H1 (cell line): ENCODE measurements around the gene CRKL. TPM values are rescaled to one million over a fixed set of nuclear protein-coding genes. Genes with fewer than 3 reads are reported as not detected.

Experiments used
- BCL11A ChIP-seq, 2 experiments: IDR thresholded peaks; one replicate each; pipeline ENCODE4 v1.6.1; 2011; ENCODE audit warnings: low read depth in 2 of 2, low read length in 2 of 2, mild to moderate bottlenecking in 2 of 2
- CHD2 ChIP-seq: IDR thresholded peaks from 2 replicates; pipeline ENCODE4 v1.6.1; 2012; ENCODE audit warnings: low read length, improper control_type of control experiment
- FOSL1 ChIP-seq: IDR thresholded peaks from 2 replicates; pipeline ENCODE4 v1.6.1; 2011; ENCODE audit warnings: mild to moderate bottlenecking, low read depth, low read length, moderate library complexity; ENCODE audit not compliant: insufficient read depth
- NANOG ChIP-seq: IDR thresholded peaks from 2 replicates; pipeline ENCODE4 v1.6.1; 2011; ENCODE audit warnings: low read length, low read depth, mild to moderate bottlenecking, inconsistent platforms; ENCODE audit not compliant: insufficient read depth, poor library complexity, severe bottlenecking
- RBBP5 ChIP-seq: IDR thresholded peaks from 2 replicates; pipeline ENCODE4 v1.7.1; 2012; ENCODE audit warnings: low read depth, mild to moderate bottlenecking, inconsistent platforms, low read length, moderate library complexity, borderline replicate concordance
- SP1 ChIP-seq: IDR thresholded peaks from 2 replicates; pipeline ENCODE4 v1.6.1; 2011; ENCODE audit warnings: low read depth, low read length
- SP4 ChIP-seq: IDR thresholded peaks from 2 replicates; pipeline ENCODE4 v1.6.1; 2012; ENCODE audit warnings: low read length, inconsistent platforms
- SRF ChIP-seq: IDR thresholded peaks from 2 replicates; pipeline ENCODE4 v1.6.1; 2011; ENCODE audit warnings: mild to moderate bottlenecking, low read depth, low read length, moderate library complexity
- polyA plus RNA-seq, 7 experiments: library from polyadenylated mRNA; depleted of rRNA in 3 of 7; stranded (reverse) in 5 of 7; unstranded in 2 of 7; fragments of >200 nt in 5 of 7; fragments of 200-250 nt in 2 of 7; gene quantifications; 1 replicate in 5 of 7; 2 replicates in 1 of 7; 4 replicates in 1 of 7; pipeline versions ENCODE4 v1.2.1 to v1.2.3, GENCODE V29; 2011 to 2013; ENCODE audit warnings: missing spikeins in 2 of 7, mixed read lengths in 2 of 7
- total RNA-seq: library from RNA; stranded (reverse); fragmentation: NEBNext Ultra II Directional; extraction: Animal tissue kit (Norgen Biotek cat#: 25700); gene quantifications from 2 replicates; pipeline ENCODE4 v1.2.1, GENCODE V29; 2021

CRKL gene
- total and polyA plus RNA-seq, 2 of the 8 experiments (the other 6 are each of a cell fraction or from before 2014, with no cell fraction given), result 34.5 to 94.5 TPM

DNA sequence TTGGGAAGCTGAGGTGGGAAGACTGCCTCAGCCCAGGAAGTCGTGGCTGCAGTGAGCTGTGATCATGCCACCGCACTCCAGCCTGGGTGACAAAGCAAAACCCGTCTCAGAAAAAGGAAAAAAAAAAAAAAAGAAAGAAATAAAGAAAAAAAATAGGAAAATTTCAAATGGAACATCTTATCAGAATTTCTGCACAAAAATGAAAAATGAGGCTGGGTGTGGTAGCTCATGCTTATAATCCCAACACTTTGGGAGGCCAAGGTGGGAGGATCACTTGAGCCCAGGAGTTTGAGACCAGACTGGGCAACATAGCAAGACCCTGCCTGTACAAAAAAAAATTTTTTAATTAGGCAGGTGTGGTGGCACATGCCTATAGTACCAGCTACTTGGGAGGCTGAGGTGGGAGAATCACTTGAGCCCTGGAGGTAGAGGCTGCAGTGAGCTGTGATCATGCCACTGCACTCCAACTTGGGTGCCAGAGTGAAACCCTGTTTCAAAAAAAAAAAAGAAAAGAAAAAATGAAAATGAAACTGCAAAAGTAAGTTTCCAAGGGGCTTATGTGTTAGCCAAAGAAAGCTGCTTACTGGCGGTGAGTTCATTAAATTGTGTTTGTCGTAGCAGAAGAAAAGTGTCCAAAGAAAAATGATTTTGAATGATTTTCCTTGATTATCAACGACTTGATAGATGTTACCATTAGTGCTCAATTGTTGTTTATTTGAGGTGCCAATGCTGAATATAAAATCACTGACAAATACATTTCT, 7.5 kb upstream of the CRKL start (continued):
- TF ChIP-seq FOSL1, result no peak
- TF ChIP-seq RBBP5, result no peak
- TF ChIP-seq SP1, result no peak
- no peak for TF ChIP-seq SP4
- no peak for TF ChIP-seq BCL11A (IDR thresholded peaks at IDR 0.05; ENCODE audit: low read depth in 2 of 2, low read length in 2 of 2)
- no peak for TF ChIP-seq NANOG
- no peak for TF ChIP-seq CHD2
- no peak for TF ChIP-seq SRF
